ENCODE data around the gene ERC2.

ERC2 gene

DNA sequence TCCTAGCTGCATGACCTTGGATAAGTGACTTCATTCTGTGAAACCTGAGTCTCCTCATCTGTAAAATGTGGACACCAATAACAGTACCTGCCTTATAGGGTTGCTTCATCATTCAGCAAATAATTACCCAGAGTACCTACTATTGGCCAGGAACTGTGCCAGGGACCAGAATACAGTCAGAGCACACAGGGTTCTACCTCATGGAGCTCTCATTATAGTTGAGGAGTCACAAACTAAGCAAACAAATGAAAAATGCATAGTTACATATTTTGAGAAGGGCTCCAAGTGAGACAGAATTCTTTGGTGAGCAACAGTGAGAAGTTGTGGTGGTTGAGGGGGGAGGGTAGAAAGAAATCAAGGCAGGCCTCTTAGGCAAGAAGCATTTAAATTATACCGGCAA, 672.5 kb downstream of the ERC2 start:
- no peak for DNase-seq (ENCODE audit: low read depth in 2 of 2)

DNA sequence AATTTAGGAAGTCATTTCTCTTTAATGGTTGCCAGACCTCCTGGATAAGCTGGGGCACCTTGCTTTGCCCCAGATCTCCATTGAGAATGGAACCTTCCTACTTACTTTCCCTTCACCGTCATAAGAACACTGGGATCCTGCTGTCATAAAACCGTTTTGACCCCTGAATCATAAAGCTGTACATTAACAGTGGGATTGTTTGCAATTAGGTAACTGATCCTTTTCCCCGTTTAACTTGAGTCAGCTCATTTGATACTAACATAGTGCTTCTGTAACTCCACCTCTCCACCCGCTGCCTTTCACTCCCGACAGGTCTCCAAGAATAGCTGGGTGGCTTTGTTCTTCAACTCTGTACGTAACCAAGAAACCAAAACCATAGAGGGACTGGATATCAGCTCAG, 673.0 kb downstream of the ERC2 start:
- no peak for DNase-seq (ENCODE audit: low read depth in 2 of 2)

DNA sequence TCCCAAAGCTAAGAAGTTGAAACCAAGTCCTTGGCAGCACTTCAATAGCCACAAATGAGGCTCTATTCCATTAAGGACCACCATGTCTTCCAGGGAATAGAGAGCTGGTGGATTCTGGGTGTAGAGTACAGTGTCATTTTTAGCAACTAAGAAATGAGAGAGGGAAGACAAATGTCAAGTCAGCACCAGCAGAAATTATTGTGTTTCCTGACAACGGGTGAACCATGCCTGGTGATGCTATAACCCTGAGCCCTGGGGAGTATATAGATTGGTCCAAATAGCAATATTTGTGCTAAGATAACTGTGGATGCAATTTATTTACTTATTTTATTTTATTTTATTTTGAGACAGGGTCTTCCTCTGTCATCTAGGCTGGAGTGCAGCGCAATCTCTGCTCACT, 675.5 kb downstream of the ERC2 start:
- DNase-seq (ENCODE audit: low read depth in 2 of 2), result no peak

DNA sequence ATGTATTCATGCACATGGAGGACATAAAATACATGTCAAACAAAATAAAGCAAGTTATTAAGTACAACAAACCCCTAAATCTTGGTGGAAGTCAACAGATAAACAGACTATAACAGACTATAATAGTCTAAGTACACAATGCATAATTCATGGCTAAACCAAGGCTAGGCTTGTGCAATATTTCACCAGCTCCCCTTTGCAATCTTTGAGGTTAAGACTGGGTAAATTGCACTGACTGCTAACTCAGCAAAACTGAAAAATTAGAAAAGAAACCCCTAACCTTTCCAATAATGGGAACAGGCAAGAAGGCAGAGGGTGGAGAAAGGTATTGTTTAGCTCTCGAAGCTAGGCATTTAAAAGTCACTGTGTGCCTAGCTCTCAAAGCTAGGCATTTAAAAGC, 676.3 kb downstream of the ERC2 start:
- DNase-seq (ENCODE audit: low read depth in 2 of 2), result no peak

DNA sequence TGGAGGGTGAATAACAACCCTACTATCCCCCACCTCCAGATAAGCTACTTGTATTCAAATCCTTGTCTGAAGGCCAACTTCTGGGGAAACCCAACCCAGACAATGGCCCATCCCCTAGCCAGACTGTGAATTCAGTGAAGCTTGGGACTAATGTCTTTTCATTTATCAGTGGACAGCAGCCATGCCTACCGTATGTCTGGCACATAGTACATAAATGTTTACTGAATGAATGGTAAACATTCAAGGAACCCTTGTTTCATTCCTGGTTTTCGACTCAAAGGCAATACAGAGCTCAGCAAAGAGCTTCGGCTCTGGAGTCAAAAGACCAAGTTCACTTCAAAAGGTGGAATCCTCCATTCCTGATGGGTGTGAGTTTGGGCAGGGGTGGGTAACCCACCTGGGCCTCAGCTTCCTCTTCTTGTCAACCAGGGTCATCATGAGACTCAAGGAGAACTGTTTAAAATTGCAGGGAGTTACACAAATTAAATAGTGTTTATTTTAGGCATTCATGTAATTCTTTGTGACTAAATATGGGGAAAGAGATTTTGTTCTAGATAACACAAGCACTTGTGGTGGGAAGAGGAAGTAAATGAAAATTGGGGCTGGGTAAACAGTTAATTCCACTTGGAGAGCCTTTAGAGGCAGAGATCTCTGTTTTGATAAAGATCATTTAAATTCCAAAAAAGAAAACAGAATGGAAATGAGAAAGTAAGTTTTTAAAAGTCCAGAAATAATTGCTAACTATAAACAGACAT, 677.5 kb downstream of the ERC2 start:
- no peak for DNase-seq (ENCODE audit: low read depth in 2 of 2)

DNA sequence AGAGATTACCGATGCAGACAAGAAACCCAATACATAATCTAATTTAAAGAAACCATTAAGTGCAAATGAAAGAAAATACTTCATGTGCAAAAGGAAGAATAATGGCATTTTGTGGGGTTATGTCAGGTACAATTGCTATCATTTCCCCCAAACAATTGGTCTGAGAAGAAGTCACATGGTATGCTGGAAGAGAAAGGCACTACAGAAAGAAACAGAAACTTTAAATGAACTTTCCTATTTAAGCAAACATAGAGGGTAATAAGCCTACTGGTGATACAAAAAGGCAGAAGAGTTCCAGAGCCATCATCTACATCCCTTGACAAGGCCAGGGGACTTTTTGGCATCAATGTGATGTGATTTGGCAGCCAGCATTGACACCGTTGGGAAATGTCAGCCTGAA, 678.8 kb downstream of the ERC2 start:
- no peak for DNase-seq (ENCODE audit: low read depth in 2 of 2)

DNA sequence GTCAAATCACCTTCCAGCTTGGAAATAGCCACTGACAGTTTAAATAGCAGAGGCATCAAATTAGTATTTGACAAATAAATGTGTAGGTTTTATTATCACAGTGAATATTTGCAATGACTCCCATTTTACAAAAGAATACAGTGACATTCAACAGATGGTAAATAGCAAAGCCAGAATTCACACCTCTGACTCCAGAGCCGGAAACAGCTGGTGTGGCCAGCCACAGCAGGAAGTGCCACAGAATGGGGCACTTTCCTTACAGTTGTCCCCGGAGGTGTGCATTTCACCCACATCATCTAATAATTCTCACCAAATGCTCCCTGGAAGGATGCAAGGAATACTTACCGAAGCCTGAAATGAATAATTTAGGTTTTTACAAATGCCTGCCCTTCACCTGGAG, 685.5 kb downstream of the ERC2 start:
- DNase-seq (ENCODE audit: low read depth in 2 of 2), result no peak

DNA sequence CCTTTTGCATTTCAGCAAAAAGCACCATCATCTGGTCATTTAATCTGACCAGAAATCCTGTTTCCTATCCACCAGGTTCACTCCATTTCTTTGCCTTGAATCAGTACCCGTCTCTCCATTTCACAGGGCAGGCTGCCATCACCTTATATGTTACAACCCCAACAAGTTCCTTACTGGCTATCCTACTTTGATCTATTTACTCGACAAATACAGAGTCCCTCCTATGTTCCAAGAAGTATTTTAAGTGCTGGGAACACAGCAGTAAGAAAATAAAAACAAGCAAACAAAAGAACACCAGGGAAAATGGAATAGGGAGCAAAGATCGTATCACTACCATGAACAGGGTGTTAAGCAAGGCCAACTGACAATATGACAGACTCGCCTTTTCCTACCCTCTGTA, 685.9 kb downstream of the ERC2 start:
- DNase-seq (ENCODE audit: low read depth in 2 of 2), result no peak

DNA sequence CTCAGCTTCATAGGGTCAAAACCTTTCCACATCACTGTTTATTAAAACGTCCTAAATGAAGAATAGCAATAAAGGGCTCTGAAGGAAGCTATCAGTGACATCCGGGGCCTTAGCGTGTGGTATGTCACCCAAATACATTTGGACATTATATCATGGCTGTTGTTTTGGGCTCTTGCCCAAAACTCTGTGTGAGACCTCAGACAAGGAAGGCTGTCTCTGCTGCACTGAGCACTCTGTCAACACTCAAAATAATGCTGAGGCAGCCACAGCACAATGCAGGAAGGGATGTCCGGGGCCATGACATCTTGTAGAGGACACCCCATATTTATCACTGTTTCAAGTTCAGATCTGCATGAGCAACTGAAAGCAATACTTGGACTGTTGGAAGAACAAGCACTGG, 687.4 kb downstream of the ERC2 start:
- no peak for DNase-seq (ENCODE audit: low read depth in 2 of 2)

DNA sequence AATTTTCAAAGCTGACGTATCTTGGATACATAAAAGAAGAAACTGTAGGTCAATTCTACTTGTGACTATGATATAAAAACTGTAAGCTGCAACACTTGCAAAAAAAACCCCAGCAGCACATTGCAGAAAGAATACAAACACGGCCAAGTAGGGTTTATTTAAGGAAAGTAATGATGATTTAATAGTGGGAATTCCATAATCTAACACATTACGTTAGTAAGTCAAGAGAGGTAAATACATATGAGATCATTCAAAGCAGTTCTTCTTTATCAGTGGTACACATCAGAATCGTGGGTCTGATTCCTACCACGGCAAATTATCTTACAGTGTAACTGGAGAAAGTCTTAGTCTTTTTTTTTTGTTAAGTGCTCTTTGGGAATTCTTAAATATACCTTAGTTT, 688.7 kb downstream of the ERC2 start:
- no peak for DNase-seq (ENCODE audit: low read depth in 2 of 2)

DNA sequence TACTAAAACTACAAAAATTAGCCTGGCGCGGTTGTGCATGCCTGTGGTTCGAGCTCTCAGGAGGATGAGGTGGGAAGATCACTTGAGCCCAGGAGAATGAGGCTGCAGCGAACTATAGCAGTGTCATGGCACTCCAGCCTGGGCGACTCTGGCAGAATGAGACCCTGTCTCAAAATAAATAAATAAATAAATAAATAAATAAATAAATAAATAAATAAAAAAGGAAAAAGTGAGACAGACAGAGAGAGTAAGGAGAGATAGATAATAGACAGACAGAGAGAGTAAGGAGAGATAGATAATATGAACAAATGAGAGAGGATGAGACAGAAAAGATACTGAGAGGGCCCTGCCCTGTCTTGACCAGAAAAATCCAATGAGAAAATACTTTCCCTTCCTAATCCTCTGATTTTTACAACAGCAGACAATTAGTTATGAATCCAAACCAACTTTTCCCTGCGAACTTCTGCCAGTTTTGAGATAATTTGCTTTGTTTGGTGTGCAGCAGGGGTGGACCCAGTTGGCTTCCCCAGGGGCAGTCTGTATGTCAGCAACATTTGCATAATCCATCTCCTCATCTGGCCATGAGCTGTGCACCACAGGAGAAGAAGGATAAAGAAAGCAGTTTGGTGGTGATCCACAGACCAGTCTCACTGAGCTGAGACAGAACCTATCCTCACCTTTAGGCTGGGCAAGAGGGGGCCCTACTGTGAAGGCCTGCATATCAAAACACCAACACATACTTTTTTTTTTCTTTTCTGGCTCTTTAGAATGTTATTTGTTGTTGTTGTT, 692.7 kb downstream of the ERC2 start:
- DNase-seq (ENCODE audit: low read depth in 2 of 2), result no peak

DNA sequence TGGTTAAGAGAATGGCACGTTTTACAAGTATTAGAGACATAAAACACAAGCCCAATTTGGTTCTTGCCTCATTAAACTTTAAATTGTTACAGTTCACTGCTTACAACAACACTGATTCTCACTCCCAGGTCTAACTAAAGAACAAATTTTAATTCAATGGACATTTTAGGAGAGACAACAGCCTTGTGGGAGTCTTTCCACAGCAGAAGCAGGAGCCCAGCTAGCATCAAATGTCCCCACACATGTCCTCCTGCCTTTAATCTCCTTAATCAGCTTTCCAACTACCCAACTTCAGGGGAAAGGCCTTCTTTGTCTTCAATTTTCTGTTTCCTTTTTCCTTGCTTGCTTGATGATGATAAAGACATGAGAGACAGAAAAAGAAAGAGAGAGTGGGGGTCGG, 693.4 kb downstream of the ERC2 start:
- DNase-seq (ENCODE audit: low read depth in 2 of 2), result no peak

DNA sequence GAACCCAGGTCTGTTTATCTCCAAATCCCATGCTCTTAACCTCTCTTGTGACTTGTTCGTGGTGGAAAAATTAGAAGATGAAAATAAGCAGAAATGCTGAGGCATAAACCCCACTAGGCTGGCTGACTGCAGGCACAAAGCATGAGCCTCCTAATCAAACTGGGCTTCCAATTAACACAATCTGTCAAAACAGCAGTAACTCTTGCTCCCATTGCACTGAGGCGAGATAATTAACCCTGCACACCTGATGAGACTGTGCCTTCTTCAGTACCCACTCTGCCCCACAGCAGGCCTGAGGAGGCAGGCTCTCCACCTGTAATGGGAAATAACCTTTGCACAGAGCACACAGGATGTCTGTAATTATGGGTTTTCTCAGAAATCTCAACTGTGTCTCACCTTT, 696.8 kb downstream of the ERC2 start:
- no peak for DNase-seq (ENCODE audit: low read depth in 2 of 2)

DNA sequence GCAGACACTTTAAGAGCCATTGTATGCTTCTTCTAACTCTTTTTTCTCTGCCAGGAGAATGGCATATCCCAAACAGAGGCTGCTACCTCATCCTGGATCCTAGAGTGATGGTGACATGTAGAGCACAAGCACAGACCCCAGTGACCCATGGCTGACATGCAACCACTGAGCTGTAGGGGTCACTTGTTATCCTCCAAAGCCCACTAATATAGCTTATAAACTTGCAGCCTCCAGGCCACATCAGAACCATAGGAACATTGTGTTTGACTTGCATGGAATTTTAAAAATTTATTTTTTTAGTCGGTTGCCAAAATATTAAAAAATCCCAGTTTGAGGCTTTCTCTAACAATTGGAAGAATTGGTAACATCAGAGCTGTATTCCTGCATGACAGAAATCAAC, 698.2 kb downstream of the ERC2 start:
- DNase-seq (ENCODE audit: low read depth in 2 of 2), result no peak

DNA sequence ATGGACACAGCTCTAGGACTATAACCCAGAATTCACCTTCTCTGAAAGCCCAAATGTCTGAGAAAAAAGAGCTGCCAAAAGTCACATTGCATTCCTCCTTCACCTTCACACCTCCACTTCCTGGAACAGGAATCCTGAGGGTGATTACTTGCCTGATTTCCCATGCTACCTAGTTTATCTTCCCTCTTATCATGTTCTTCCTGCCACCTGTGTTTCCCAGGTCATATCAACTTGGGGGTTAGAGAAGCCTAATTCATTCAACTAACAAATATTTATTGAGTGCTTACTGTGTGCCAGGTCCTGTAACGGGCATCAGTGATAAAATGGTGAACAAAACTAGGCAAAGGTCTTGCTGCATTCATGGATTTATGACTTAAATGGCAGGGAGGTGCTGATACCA, 701.5 kb downstream of the ERC2 start:
- no peak for DNase-seq (ENCODE audit: low read depth in 2 of 2)

DNA sequence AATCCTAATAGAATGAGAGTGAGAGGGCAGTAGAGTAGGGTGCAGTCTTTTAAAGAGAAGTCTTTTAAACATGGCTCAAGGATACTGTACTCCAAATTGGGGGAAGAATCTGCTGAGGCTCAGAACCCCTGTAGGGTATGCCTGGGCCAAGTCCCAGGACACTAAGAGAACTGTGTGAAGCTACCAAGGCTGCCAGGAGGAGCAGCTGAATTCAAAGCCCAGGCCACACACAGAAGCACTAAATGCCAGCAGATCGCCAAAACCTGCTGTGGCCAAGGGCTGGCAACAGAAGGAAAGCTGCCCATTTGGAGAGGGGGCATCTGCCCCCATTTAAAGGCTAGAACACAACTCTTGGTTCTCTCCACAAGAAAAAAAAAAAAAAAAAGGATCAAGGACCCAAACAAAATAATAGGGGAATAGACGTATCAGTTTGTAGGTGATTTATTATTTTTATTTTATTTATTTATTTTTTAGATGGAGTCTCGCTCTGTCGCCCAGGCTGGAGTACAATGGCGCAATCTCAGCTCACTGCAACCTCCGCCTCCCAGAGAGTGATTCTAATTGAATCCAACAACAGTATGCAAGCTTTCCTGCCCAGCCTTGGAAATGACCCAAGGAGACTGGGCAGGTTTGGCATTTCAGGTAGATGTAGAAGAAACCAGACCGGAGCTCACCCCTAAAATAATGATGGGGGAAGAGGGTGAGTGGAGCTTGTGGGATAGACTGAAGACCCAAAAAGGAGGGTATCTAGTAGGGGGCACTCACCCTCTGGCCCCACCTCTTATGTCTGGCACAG, 702.2 kb downstream of the ERC2 start:
- DNase-seq (ENCODE audit: low read depth in 2 of 2), result no peak

DNA sequence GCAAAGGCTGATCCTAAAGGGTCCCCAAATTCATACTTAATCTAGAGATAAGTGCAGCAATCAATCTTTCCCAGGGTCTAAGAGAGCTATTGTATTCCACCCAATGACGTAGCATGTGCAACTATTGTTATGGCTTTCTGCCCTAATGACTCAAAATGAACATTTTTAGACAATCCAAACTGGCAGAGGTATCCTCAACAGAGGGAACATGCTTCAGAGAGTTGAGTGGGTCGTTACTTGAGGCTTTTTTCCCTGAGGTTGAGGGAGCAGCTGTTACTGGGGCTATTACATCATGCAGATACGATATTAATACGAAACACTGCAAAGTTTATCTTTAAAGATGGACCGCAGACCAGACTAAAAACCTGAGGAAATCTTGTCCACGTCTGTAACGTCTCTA, 702.9 kb downstream of the ERC2 start:
- no peak for DNase-seq (ENCODE audit: low read depth in 2 of 2)

DNA sequence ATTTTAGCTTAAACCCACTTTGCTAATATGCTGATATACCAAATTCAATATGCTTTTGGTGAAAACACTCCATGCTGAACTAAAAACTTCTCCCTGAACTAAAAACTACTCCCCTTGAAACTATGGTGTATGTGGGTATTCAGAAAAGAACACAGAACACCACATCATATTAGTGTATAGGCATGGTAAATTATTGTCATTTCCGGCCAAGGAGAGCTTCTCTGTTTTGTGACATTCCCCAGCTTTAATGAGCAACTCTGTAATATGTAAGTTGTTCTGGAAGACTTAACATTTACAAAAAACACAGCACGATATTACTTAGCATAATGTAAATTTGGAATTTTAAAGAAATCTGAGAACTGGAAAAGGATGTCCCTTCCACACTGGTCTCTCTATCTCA, 711.3 kb downstream of the ERC2 start:
- DNase-seq (ENCODE audit: low read depth in 2 of 2), result no peak

DNA sequence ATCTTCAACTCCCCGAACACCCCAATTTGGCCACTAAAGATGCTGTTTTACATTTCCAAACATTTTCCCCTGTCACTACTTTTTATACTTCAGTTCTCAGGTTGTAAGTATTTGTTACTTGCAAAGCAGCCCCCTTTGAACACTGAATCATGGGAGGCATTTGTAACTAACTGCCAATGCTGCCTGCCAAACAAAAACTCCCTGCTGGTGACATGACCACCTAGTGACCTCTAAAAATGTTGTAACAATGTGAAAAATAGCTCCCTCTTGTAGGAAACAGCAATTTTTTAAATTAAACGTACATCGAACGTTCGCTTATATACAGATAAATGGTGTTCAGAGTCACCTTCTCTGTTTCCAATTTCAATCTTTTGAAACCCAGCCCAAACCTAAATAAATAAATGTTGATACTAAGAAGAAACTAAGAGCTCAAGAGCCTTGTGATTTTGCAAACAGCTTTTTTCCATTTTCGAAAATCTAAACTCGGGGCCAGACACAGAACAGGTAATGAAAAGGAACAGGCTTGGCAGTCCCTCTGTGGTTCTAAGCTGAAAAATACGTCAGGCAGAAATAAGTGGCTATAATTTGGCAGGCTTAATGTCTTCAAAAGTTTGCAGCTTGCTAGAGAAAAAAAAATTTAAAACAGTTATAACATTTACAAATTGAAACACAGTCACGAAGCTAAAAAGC, 712.6 kb downstream of the ERC2 start:
- no peak for DNase-seq (ENCODE audit: low read depth in 2 of 2)

DNA sequence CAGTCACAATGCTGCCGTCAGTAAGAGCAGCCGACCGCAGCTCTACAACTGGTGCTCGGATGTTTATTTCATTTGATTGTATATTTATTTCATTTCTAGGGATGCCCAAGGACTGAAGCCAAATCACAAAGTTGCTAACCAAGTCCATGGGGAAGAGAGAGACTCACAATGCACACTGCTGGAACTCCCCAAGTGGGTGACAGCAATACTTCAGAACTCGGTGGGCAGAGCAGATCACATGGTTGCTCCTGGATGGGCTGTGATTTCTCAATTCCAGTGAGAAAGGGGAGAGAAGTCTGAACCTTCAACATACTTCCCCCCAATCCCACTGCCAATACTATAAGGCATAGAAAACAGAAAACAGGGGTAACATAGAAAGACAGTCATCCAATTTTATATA, 715.4 kb downstream of the ERC2 start:
- no peak for DNase-seq (ENCODE audit: low read depth in 2 of 2)

DNA sequence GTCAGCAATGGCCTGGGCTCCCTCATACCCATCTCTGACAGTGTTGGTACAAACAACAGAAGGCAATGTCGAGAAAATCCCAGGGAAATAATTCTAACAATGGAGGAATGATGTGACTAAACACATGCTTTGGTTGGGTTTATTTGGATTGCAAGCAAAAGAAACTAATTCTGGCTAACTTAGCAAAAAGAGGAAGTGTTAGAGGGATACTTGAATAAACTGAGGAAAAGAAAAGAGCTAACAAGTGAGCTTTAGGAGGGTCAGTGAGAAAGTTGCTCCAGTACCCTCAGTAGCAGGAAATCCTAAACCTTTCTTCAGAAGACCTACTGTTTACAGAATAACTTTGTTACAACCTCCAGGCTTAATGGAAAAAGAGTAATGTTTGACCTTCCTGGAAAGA, 716.5 kb downstream of the ERC2 start:
- DNase-seq (ENCODE audit: low read depth in 2 of 2), result no peak

DNA sequence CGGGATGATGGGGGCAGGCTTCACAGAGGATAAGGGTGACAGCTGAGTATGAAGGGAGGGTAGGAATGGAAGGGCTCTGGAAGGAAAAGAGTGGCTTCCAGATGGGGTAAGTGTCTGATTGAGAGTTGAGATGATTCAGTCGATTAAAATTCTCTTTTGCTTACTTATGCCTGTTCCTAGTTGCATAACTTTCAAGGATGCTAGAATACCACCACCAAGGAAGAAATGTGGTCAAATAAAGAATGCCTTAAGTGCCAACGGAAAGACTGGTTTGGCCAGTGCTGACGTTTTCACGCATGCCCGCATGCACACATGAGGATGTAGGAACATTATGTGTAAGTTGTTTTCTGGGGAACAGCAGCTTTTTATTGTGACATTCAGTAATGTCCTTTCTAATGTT, 717.7 kb downstream of the ERC2 start:
- DNase-seq (ENCODE audit: low read depth in 2 of 2), result no peak

All from stimulated activated CD8-positive, alpha-beta memory T cell treated with anti-CD3 and anti-CD28 coated beads, Interleukin-7, amount 100 ng/mL, for 1 hour (primary cell).